GM19193 (cell line): ENCODE measurements around the gene DNAJC5.

ENCODE experiments used
- POLR2A ChIP-seq: IDR thresholded peaks from 4 replicates; pipeline ENCODE4 v1.6.1; 2011; ENCODE audit not compliant: insufficient read depth, insufficient read length; ENCODE audit errors: extremely low read depth

DNAJC5 gene

DNA sequence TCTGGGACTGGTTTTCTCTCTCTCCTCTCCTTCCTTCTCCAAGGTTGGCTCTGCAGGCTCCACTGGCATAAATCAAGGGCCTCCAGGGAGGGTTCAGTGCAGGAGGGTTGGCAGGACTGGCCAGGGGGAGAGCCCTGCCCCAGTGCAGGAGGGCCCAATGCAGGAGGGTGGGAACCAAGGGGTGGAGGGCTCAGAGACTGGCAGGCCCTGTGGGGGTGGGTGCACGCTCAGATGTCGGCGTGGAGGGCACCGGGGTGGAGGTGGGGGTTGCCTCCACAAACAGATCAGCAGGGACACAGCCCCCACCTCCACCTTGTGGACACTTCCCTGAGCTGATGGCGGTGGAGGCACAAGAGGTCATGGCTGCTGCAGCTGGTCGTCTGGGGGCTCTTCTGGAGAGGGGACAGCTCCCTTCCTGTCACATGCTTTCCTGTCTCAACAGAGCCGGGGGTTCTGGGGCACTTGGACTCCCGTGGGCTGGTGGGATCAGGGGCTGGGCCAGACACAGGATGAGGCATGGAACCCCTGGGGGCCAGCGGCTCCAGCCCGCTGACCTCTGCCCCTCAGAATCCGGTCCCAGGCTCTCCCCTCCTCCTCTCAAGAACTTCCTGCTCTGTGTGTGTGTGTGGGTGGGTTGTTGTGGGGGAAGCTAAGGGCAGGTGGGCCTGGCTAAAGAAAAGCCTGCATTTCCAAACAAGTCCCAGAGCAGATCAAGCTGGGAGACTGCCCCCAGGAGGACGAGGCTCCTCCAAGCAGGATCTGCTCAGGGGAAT, 36.3 kb upstream of the DNAJC5 start:
- no peak for TF ChIP-seq POLR2A

DNA sequence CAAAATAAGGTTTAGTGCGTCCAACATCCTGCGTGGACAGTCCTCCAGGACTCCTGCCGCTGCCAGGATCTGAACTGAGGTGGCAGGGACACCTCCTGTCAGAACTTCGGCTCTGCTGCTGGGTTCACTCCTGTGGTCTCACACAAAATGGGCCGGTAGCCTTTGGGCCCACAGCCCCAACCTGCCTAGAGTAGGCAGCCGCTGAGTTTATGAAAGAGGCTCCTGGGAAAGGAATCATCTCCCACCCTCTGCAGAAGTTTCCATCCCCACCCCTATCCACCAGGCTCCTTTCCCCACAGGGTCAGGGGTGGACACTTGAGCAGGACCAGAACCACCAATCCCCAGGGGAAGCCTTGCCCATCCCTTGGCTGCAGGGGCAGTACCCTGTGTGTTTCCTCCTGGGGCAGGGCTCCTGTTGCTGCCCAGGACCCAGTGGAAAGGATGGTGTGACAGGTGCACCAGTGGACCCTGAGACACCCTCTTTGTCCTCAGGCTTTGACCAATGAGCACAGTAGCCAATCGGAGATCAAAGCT, 35.7 kb upstream of the DNAJC5 start:
- TF ChIP-seq POLR2A, result no peak

DNA sequence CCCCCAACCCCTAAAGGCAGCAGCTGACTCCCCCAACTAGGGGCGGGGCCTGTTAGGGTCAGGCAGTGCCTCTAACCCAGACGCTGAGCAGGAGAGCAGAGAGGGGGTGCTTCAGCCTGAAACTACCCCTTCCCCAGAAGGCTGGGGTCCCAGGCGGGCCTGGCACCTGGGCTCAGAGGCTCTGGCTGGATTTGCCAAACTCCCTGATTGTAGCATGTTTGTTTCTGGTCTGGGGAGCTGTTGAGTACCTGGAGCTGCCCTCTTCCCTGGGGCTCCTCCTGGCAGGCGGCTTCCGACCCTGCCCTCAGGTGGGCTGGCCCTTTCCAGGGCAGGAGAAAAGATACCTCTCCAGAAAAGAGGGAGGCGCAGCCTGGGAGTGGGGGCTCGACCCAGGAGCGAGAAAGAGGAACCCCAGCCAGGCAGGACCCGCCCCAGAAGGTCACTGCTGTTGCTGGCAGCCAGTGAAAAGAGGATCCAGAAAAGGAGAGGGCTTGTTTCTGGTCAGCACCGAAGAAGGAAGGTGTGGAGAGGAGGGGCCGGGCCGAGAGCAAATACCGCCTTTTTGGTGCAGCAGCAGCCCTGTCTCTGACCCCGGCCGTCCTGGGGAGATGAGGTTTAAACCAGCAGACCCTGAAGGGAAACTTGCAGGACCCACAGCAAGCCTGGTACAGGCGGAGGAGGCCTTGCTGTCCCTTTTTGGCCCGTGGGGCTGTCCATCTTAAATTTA, 34.4 kb upstream of the DNAJC5 start:
- no peak for TF ChIP-seq POLR2A

- no peak for TF ChIP-seq POLR2A
These were observed 33.5 kb upstream of the DNAJC5 start, which contains the start of gene ABHD16B for GRCh38 chr20:63861365-63861934. Gene ABHD16B (plus strand): TSS chr20:63861498. CDS start chr20:63861541, 43 bp downstream.

GRCh38 chr20:63861981-63862901, 32.7 kb upstream of the DNAJC5 start:
- TF ChIP-seq POLR2A, result no peak

- TF ChIP-seq POLR2A, result no peak
These were observed 31.7 kb upstream of the DNAJC5 start for GRCh38 chr20:63863021-63863797.

- TF ChIP-seq POLR2A, result peak; percentile 71
These were observed 31.0 kb upstream of the DNAJC5 start for GRCh38 chr20:63863798-63864544.

- no peak for TF ChIP-seq POLR2A
These were observed 30.4 kb upstream of the DNAJC5 start for GRCh38 chr20:63864545-63864977.

- TF ChIP-seq POLR2A, result peak; percentile 93
These were observed 29.8 kb upstream of the DNAJC5 start, which contains the start of gene TPD52L2 for GRCh38 chr20:63864978-63865640. Gene TPD52L2 (plus strand): TSS chr20:63865270. CDS start chr20:63865366, 96 bp downstream.

DNA sequence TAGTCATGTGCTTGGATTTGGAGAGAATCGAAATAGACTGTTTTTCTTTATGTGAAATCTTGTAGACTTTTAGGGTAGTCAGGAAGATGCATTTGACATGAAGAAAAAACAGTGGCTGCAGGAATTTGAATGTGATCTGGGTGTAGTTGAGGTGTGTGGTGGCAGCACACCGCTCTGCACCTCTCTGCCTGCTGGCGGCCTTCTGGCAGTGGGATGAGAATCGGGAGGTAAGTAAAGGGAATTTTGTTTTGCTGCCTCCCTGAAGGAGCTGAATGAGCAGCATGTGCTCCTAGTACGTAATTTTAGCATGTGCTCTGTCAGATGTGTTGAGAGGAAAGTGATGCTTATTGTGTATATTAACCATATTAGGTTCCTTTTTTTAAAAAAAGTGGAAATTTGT, 26.7 kb upstream of the DNAJC5 start:
- no peak for TF ChIP-seq POLR2A

DNA sequence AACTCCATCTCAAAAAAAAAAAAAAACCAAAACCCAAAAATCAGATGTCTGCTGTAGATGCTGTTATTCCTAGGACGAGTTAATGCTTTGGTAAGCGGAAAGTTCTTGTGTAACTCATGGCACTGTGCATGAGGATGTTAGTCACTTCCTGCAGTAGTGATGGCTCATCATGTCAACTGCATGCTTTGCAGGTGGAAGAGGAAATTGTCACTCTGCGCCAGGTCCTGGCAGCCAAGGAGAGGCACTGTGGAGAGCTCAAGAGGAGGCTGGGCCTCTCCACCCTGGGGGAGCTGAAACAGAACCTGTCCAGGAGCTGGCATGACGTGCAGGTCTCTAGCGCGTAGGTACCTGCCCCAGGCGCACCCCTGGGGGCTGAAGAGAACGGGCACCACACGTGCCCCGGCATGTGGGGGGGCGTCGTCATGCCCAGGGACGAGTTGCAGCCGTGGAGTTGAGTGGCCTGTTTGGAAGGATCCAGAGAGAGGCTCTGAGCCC, 21.4 kb upstream of the DNAJC5 start:
- TF ChIP-seq POLR2A, result no peak

GRCh38 chr20:63876489-63877036, 18.4 kb upstream of the DNAJC5 start:
- TF ChIP-seq POLR2A, result no peak
